C4-2B (cell line): ENCODE measurements around the gene FA2H.

Experiments used
- ZFX ChIP-seq: fragments of 450-650 bp; IDR thresholded peaks from 2 replicates; pipeline ENCODE4 v1.6.1; 2017
- TF ChIP-seq, protein P1 (sequence below): fragments of 450-650 bp; conservative IDR thresholded peaks from 2 replicates; pipeline ENCODE4 v1.5.1; 2017; ENCODE audit warnings: mild to moderate bottlenecking

DNA sequence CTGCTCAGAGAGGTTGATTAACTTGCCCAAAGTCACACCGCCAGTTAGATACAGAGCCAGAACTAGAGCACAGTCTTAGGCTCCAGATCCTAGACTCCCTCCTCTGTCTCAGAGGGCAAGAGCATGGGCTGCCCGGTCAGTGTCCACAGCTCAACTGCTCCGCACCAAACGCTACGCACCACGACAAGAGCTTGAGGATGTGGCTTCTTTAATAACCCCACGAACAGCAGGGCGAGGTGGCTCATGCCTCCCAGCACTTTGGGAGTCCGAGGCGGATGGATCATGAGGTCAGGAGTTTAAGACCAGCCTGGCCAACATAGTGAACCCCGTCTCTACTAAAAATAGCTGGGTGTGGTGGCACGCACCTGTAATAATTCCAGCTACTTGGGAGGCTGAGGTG lies 21.4 kb downstream of the FA2H start:
- TF ChIP-seq, protein P1, sequence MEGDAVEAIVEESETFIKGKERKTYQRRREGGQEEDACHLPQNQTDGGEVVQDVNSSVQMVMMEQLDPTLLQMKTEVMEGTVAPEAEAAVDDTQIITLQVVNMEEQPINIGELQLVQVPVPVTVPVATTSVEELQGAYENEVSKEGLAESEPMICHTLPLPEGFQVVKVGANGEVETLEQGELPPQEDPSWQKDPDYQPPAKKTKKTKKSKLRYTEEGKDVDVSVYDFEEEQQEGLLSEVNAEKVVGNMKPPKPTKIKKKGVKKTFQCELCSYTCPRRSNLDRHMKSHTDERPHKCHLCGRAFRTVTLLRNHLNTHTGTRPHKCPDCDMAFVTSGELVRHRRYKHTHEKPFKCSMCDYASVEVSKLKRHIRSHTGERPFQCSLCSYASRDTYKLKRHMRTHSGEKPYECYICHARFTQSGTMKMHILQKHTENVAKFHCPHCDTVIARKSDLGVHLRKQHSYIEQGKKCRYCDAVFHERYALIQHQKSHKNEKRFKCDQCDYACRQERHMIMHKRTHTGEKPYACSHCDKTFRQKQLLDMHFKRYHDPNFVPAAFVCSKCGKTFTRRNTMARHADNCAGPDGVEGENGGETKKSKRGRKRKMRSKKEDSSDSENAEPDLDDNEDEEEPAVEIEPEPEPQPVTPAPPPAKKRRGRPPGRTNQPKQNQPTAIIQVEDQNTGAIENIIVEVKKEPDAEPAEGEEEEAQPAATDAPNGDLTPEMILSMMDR, result no peak
- no peak for TF ChIP-seq ZFX
